ENCODE measurements around the gene TRABD2A. TPM values are rescaled to one million over a fixed set of nuclear protein-coding genes. Genes with fewer than 3 reads are reported as not detected.
"Not testable (repeated sequence)": the region's sequence is repeated elsewhere in the genome, so short reads cannot be mapped to it uniquely, and the experiment has no call there.

The TRABD2A gene
- total RNA-seq, 1 donor from 2014 or later: 1.5 TPM

DNA sequence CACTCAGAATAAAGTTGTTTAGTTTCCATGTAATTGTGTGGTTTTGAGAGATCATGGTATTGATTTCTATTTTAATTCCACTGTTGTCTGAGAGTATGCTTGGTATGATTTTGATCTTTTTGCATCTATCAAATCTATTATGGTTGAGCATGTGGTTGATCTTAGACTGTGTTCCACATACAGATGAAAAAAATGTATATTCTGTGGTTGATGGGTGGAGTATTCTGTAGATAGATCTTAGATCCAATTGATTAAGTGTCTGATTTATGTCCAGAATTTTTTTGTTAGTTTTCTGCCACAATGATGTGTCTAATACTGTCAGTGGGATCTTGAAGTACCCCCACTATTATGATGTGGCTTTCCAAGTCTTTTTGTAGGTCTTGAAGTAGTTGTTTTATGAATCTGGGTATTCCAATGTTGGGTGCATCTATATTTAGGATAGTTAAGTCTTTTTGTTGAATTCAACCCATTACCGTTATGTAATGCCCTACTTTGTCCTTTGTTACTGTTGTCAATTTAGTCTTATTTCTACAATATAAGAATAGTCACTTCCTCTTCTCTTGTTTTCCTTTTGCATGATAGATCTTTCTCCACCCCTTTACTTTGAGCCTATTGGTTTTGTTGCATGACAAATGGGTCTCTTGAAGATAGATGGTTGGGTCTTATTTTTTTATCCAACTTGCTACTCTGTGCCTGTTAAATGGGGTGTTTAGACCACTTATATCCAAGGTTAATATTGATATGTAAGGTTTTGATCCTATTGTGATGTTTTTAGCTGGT lies 101.8 kb downstream of the TRABD2A start:
- no peak for DNase-seq

DNA sequence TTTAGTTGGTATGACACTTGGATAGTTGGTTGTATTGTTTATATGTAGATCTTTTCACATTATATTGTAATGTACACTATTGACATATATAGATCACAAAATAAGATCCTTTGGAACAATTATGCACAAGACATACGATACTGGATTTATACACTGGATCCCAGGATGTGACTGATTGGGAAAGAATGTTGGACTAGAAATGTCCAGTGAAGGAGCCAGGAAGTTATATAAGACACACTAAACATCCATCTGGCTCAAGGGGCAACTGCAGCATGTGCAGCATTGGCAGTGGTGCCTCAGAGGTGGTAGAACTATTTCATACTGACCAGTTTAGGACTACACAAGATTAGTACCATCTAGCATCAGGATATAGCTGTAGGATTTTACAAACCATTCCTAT lies 104.9 kb downstream of the TRABD2A start:
- no peak for DNase-seq

DNA sequence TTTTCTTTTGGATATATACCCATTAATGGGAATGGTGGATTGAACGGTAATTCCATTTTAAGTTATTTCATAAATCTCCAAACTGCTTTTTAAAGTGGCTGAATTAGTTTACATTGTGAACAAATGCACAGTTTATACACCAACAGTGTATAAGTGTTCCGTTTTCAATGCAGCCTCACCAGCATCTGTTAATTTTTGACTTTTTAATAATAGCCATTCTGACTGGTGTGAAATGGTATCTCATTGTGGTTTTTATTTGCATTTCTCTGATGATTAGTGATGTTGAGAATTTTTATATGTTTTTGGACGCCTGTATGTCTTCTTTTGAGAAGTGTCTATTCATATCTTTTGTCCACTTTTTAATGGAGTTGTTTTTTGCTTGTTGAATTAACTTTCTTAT lies 107.3 kb downstream of the TRABD2A start:
- DNase-seq: not testable (repeated sequence)

Other genes starting within 250 kb of the TRABD2A start
- 2,067 TPM for gene TMSB10, start 24.6 kb upstream of the TRABD2A start, total RNA-seq
- 31.9 TPM for gene KCMF1, start 90.1 kb upstream of the TRABD2A start, total RNA-seq

All from skin of body (tissue), 2 donors.